DMS53 (cell line): ENCODE data around the gene ZNF217.
"Not testable (repeated sequence)": the region's sequence is repeated elsewhere in the genome, so short reads cannot be mapped to it uniquely, and the experiment has no call there.

Experiments used
- DNase-seq: peaks from one replicate; lab custom pipeline; 2025; lab: John Stamatoyannopoulos, UW

Gene ZNF217

DNA sequence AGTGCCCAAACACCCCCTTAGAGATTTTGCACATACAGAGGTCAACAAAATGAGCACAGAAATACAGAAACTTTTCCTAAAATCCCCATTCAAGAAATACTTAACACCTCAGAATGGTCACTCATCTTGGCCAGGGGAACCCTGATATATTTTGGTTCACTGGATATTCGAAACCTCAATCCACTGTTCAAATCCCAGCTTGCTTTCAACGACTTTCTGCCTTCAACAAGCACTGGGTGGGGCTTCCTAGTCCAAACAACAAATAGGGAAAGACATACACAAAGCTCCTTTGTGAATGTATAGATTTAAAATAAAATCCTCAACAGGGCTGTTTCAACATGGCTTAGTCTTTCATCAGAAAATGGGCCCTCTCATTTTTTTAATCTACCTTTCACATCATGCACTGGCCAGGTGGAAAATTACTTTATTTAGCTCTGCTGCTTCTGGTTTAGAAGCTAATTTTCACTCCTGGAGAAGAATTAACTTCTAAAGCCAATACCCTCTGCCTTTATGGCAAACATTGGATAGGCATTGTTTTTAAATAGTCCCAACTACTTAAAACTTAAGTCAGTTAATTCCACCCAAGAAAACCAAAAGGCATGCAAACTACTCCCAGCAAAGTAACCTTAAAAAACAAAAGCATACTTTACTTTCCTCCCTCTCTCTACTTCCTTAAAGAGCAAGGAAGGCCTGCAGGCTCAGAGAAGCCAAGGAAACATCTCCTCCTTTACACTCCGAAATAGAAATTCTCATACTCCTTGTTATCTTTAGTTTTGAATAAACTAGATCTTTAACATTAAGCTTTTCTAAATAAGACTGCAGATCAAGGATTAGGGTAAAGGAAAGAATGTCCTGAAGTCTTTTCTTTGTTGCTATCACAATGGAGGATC is 9.7 kb downstream of the ZNF217 start:
- not testable (repeated sequence) for DNase-seq

- DNase-seq: no peak
Measured at GRCh38 chr20:53582574-53583351, 10.9 kb downstream of the ZNF217 start.

DNA sequence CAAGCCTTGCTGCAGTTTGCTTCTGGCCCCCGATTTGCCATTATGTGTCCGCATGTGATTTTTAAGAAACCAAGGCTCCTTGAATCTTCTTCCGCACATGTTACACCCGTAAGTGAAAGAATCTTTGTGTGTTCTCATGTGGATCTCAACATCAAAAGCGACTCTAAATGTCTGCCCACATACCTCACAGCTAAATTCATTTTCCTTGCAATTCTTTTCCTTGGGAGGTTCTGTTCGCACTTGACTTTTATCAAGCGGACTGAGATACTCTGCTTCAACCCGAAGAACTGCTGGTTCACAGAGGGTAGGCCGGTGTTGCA is 11.4 kb downstream of the ZNF217 start:
- no peak for DNase-seq

DNA sequence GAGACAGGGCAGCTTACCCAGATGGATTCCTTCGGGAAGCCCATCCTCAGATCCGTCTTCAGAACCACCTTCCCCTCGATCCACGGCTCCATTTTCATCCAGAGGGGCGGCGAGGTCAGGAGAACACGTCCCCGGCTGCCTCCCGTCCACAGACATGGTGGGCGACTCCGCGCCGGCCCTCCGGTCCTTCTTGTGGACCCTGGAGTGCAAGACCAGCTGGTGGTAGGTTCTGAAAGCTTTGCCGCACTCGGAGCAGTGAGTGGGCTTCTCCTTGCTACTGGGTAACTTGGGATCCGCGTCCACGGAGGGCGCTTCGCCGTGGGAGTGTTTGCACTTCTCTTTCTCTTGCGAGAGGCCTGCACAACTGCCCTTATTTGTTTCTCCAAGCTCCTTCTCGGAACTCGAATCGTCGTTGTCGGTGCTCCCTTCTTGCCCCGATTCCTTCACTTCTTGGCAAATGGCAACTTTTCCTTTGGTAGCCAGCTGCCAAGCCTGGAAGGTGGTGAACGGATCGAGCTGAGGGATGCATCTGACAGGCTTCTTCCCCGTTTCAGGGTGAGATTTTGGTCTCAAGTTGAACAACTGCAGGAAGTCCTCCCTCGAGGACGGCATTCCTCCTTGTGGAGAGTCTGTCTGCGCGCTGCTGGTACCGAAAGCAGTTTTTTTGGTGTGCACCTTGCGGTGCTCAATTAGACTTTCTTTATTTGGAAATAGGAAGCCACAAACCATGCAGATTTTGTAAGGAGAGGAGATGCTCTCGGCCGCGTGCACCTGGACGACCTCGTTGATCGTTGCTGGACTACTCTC is 12.0 kb downstream of the ZNF217 start:
- no peak for DNase-seq

DNA sequence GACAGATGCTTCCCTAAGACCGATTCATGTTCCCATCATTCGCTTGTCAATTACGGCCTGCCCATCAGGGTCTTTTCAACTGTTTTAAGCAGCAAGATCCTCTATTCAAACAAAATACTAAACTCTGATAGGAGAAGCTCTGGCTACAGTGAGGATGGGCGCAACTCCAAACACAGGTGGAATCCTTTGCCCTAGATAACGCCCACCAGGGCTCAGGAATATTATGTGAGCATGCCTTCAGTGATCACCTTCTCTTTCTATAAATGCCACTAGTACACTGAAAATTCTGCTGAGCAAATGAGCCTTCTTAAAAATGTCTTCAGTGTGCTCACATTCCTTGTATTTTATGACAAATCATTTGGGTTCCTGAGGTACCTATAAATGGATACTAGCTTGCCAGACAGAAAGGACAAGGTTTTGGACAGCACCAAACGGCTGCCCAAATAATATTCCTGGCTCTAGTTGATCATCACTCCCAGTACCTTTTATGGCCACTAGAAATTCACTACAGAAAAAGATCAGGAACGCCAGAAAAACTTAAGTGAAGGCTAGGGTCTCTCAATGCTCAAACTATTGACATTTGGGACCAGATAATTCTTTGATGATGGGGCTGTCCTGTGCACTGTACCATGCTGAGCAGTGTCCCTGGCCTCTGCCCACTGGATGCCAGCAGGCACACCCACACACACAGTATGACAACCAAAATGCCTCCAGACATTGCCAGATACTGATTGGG is 13.1 kb downstream of the ZNF217 start:
- DNase-seq: no peak

- no peak for DNase-seq
Measured at GRCh38 chr20:53579581-53580375, 13.9 kb downstream of the ZNF217 start.

DNA sequence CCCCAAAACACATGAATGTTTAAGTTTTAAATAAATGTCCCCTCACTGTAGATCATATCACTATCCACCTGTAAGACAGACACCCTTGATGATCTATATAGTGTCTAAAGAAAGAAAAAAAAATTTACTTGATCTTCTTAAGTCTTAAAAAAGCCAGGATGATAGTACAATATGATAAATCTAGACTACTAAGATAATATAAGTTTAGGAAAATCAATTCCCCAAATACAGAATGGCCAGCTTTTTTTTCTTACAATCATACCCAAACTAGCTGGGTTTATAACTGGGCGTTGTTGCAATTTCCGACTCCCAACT is 14.4 kb downstream of the ZNF217 start:
- no peak for DNase-seq

- peak; percentile 88 for DNase-seq
Measured at GRCh38 chr20:53578492-53579222, 15.0 kb downstream of the ZNF217 start.

- DNase-seq: no peak
Measured at GRCh38 chr20:53576586-53577318, 16.9 kb downstream of the ZNF217 start.

DNA sequence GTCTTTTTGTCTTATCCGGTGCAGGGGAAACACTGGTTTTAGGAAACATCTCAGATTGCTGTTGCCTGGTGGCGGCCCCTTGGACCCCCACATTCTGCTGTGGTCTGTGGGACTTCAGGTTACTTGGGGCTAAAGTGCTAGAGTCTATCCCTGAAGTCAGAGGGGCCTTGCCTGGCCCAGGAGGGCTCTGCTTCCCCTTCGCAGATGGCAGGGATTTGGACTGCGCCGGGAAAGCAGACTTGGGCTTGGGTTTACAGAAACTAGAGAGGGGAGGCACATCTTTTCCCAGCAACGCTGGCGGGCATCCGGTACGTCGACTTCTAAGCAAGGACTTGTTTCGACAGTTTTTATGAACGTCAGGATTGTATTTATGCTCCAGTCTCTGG is 17.5 kb downstream of the ZNF217 start:
- no peak for DNase-seq

DNA sequence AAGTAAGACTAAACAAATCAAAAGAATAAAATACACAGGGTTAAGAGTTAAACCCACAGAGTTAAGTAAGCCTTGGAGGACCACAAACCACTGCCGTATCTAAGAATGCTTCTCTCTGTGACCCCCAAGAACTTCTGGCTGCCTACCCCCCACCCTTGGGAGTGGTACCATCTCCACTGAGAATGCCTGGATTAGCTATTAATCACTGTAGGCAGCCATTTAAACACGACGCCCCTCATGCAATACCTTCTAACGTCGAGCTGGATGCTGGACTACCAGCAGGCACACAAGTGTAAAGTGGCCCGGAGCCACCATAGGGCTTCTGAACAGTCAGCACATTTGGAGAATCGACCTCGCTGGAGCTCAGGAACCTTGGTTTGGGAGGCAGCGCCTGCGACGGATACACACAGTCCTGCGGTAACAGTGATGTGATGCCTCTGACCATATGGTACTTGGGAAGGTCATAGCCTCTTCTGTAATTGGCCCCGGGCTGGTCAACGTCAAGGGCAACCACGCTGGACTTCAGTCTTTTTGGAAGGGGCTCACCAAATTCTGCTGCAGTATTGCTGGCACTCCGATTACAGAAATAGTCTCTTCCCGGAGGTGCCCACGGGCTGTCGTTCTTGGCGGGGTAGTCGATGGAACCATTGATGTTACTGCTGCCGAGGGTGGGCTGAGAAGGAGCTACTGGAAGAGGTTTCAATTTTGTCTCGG is 18.0 kb downstream of the ZNF217 start:
- no peak for DNase-seq

DNA sequence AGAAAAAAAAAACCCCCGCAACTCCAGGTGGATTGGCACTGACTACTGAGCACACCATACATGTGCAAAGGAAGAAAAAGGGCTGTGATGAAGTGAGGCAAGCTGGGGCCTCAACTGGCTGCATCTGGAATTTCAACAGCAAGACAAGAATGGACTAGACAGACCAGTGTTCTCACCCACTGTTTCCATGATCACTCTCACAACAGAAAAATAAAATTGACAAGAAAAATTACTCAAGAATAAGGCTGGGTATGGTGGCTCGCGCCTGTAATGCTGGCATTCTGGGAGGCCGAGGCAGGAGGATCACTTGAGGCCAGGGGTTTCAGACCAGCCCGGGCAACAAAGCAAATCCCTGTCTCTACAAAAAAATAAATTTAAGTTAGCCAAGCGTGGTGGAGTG is 18.8 kb downstream of the ZNF217 start:
- no peak for DNase-seq

DNA sequence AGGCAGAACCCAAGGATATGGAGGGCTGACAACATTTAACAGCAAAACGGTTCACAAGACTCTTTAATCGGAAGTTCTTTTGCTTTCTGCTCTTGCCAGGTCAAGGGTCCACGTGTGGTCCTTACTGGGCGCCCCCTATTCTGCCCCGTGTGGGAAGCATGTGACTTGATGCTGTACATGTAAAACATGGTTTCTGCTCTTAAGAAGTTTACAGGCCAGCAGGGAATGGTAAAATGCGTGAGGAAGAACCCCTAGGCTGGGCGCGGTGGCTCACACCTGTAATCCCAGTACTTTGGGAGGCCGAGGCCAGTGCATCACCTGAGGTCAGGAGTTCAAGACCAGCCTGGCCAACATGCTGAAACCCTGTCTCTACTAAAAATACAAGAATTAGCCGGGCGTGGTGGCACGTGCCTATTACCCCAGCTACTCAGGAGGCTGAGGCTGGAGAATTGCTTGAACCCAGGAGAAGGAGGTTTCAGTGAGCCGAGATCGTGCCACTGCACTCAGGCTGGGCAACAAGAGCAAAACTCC is 19.3 kb downstream of the ZNF217 start:
- no peak for DNase-seq

DNA sequence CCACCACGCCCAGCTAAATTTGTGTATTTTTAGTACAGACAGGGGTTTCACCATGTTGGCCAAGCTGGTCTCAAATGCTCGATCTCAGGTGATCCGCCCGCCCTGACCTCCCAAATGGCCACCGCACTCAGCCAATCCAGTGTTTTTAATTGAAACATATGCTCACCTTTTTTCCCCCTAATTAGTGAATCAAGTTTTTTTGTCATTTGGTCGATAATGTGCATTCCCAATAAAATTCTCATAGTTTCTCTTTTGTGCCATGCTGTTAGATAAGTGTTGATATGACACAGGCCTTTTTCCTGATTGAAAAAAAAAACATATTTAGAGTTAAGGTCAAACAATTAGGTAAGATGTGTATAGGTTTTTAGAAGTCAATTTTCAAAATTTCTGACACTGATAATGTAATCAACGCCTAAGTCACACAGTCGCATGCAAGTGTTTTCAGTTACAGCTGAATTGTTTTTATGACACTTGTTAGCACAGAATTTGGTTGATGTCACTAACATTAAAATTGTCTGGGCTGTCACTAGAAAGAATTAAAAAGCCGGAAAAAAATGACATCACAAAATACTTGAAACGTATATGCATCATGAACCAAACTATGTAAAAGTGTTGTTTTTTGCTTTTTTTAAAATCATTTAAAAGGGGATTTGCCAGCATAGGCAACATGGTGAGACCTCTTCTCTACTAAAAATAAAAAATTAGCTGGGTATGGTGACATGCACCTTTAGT is 21.9 kb downstream of the ZNF217 start:
- DNase-seq: no peak

GRCh38 chr20:53570446-53571276 is 23.0 kb downstream of the ZNF217 start:
- no peak for DNase-seq

- DNase-seq: no peak
Measured at GRCh38 chr20:53569606-53570307, 23.9 kb downstream of the ZNF217 start.

GRCh38 chr20:53569005-53569404 is 24.6 kb downstream of the ZNF217 start:
- DNase-seq: no peak
